Stimulated activated naive CD4-positive, alpha-beta T cell (primary cell): ENCODE measurements around the gene NOD1.

ENCODE experiments used
- DNase-seq, 6 experiments: peaks; one replicate each; lab custom pipeline; 2025; lab: John Stamatoyannopoulos, UW

Gene NOD1

GRCh38 chr7:30470771-30471170 is 7.8 kb downstream of the NOD1 start:
- no peak for DNase-seq

- DNase-seq, result no peak
These were observed 8.3 kb downstream of the NOD1 start for GRCh38 chr7:30470163-30470770.

GRCh38 chr7:30469303-30469702 is 9.3 kb downstream of the NOD1 start:
- DNase-seq, result no peak

- DNase-seq, result no peak
These were observed 9.8 kb downstream of the NOD1 start for GRCh38 chr7:30468791-30469190.

GRCh38 chr7:30468041-30468440 is 10.5 kb downstream of the NOD1 start:
- DNase-seq, result no peak

GRCh38 chr7:30467271-30467670 is 11.3 kb downstream of the NOD1 start:
- DNase-seq, result no peak

GRCh38 chr7:30466266-30466665 is 12.3 kb downstream of the NOD1 start:
- no peak for DNase-seq

- no peak for DNase-seq
These were observed 12.8 kb downstream of the NOD1 start for GRCh38 chr7:30465811-30466180.

- no peak for DNase-seq
These were observed 13.4 kb downstream of the NOD1 start for GRCh38 chr7:30465046-30465810.

GRCh38 chr7:30464231-30464671 is 14.3 kb downstream of the NOD1 start:
- DNase-seq, result no peak

GRCh38 chr7:30463405-30464145 is 15.0 kb downstream of the NOD1 start:
- no peak for DNase-seq

GRCh38 chr7:30462179-30462578 is 16.4 kb downstream of the NOD1 start:
- DNase-seq, result no peak

- no peak for DNase-seq
These were observed 18.3 kb downstream of the NOD1 start for GRCh38 chr7:30460246-30460633.

- DNase-seq, result no peak
These were observed 18.9 kb downstream of the NOD1 start for GRCh38 chr7:30459591-30460245.

GRCh38 chr7:30458311-30458710 is 20.3 kb downstream of the NOD1 start:
- no peak for DNase-seq

GRCh38 chr7:30453921-30454320 is 24.7 kb downstream of the NOD1 start:
- DNase-seq, result no peak

- DNase-seq, result no peak
These were observed 25.6 kb downstream of the NOD1 start for GRCh38 chr7:30453016-30453415.

GRCh38 chr7:30452280-30452930 is 26.2 kb downstream of the NOD1 start:
- DNase-seq, result no peak

- DNase-seq, result no peak
These were observed 26.9 kb downstream of the NOD1 start for GRCh38 chr7:30451539-30452279.

- no peak for DNase-seq
These were observed 27.5 kb downstream of the NOD1 start for GRCh38 chr7:30450983-30451497.
